GM11168 (cell line): ENCODE data around the gene MAN2A2.

ENCODE experiments used
- in situ Hi-C: fragments of 300-500 bp; cut with MboI; formaldehyde crosslinking; loops from one replicate; pipeline ENCODE4 v1.12.0; 2022; ENCODE audit warnings: low sequenced_read_pairs; ENCODE audit not compliant: unreplicated experiment

MAN2A2 gene

GRCh38 chr15:90881978-90882721 is 21.0 kb upstream of the MAN2A2 start:
- in situ Hi-C loops = loop anchor here (25.0 kb wide), 1 partner anchor 570 kb away; no protein-coding TSS in a partner anchor

- in situ Hi-C loops = loop anchor here (25.0 kb wide), 1 partner anchor 571 kb away; no protein-coding TSS in a partner anchor
Observed at GRCh38 chr15:90882781-90883525, 20.1 kb upstream of the MAN2A2 start.

- in situ Hi-C loops = loop anchor here (25.0 kb wide), 1 partner anchor 571 kb away; no protein-coding TSS in a partner anchor
Observed at GRCh38 chr15:90883526-90883975, 19.6 kb upstream of the MAN2A2 start.

GRCh38 chr15:90883976-90884718 is 19.0 kb upstream of the MAN2A2 start, which contains the start of gene FES:
FES (plus strand) TSS chr15:90884504; CDS start chr15:90885046, 542 bp downstream.
- in situ Hi-C loops = loop anchor here (25.0 kb wide), 1 partner anchor 572 kb away; no protein-coding TSS in a partner anchor

GRCh38 chr15:90884719-90885431 is 18.2 kb upstream of the MAN2A2 start:
- in situ Hi-C loops = loop anchor here (5.0 to 25.0 kb wide), 3 partner anchors 178 to 573 kb away; no protein-coding TSS in a partner anchor

- in situ Hi-C loops = loop anchor here (5.0 to 25.0 kb wide), 3 partner anchors 178 to 573 kb away; no protein-coding TSS in a partner anchor
Observed at GRCh38 chr15:90885432-90886290, 17.4 kb upstream of the MAN2A2 start.

GRCh38 chr15:90886291-90886614 is 16.8 kb upstream of the MAN2A2 start:
- in situ Hi-C loops = loop anchor here (5.0 to 25.0 kb wide), 3 partner anchors 179 to 574 kb away; no protein-coding TSS in a partner anchor

- in situ Hi-C loops = loop anchor here (5.0 to 25.0 kb wide), 3 partner anchors 180 to 575 kb away; no protein-coding TSS in a partner anchor
Observed at GRCh38 chr15:90887037-90887481, 16.0 kb upstream of the MAN2A2 start.

GRCh38 chr15:90889313-90889730 is 13.8 kb upstream of the MAN2A2 start:
- in situ Hi-C loops = loop anchor here (5.0 to 25.0 kb wide), 3 partner anchors 182 to 577 kb away; no protein-coding TSS in a partner anchor

GRCh38 chr15:90889736-90890456 is 13.2 kb upstream of the MAN2A2 start:
- in situ Hi-C loops = loop anchor here (5.0 to 25.0 kb wide), 3 partner anchors 183 to 578 kb away; no protein-coding TSS in a partner anchor

GRCh38 chr15:90890839-90891238 is 12.3 kb upstream of the MAN2A2 start:
- in situ Hi-C loops = loop anchor here (25.0 kb wide), 1 partner anchor 579 kb away; no protein-coding TSS in a partner anchor

GRCh38 chr15:90891346-90891949 is 11.7 kb upstream of the MAN2A2 start:
- in situ Hi-C loops = loop anchor here (25.0 kb wide), 1 partner anchor 579 kb away; no protein-coding TSS in a partner anchor

- in situ Hi-C loops = loop anchor here (25.0 kb wide), 1 partner anchor 580 kb away; no protein-coding TSS in a partner anchor
Observed at GRCh38 chr15:90892023-90892422, 11.1 kb upstream of the MAN2A2 start.

GRCh38 chr15:90892498-90893174 is 10.5 kb upstream of the MAN2A2 start:
- in situ Hi-C loops = loop anchor here (25.0 kb wide), 1 partner anchor 580 kb away; no protein-coding TSS in a partner anchor

- in situ Hi-C loops = loop anchor here (25.0 kb wide), 1 partner anchor 581 kb away; no protein-coding TSS in a partner anchor
Observed at GRCh38 chr15:90893175-90894090, 9.7 kb upstream of the MAN2A2 start.
